Hepatocyte (in vitro differentiated cells): ENCODE measurements around the gene PSMB4. TPM values are rescaled to one million over a fixed set of nuclear protein-coding genes. Genes with fewer than 3 reads are reported as not detected.

Experiments used
- DNase-seq: peaks from one replicate; pipeline ENCODE4 v3.0.0-alpha.2; 2016; ENCODE audit warnings: low spot score
- H2AFZ ChIP-seq: fragments of 200-600 bp; sonication (generic); 2 replicates; pipeline ENCODE4 v1.6.0; 2016; ENCODE audit warnings: antibody characterized with exemption, mild to moderate bottlenecking
- H3K27ac ChIP-seq: fragments of 200-600 bp; sonication (generic); 2 replicates; pipeline ENCODE4 v1.5.1; 2016; ENCODE audit warnings: mild to moderate bottlenecking
- H3K27me3 ChIP-seq: fragments of 200-600 bp; sonication (generic); 2 replicates; pipeline ENCODE4 v1.6.1; 2016
- H3K36me3 ChIP-seq: fragments of 200-600 bp; sonication (generic); replicated peaks from 2 replicates; pipeline ENCODE4 v1.5.1; 2016; ENCODE audit warnings: low read depth; ENCODE audit not compliant: insufficient read depth
- H3K4me1 ChIP-seq: fragments of 200-600 bp; sonication (generic); 2 replicates; pipeline ENCODE4 v1.5.1; 2016; ENCODE audit warnings: mild to moderate bottlenecking, moderate library complexity; ENCODE audit not compliant: insufficient read depth
- H3K4me2 ChIP-seq: fragments of 200-600 bp; sonication (generic); 2 replicates; pipeline ENCODE4 v1.6.0; 2016
- H3K4me3 ChIP-seq: fragments of 200-600 bp; sonication (generic); 2 replicates; pipeline ENCODE4 v1.5.1; 2016; ENCODE audit warnings: mild to moderate bottlenecking
- H3K79me2 ChIP-seq: fragments of 200-600 bp; sonication (generic); 2 replicates; pipeline ENCODE4 v1.6.0; 2017; ENCODE audit warnings: mild to moderate bottlenecking
- H3K9me2 ChIP-seq: fragments of 200-600 bp; sonication (generic); replicated peaks from 2 replicates; pipeline ENCODE4 v1.6.0; 2017; ENCODE audit warnings: mild to moderate bottlenecking; ENCODE audit not compliant: insufficient read depth
- H3K9me3 ChIP-seq: fragments of 200-600 bp; sonication (generic); 2 replicates; pipeline ENCODE4 v1.5.1; 2016; ENCODE audit warnings: low read depth, mild to moderate bottlenecking
- H4K20me1 ChIP-seq: fragments of 200-600 bp; sonication (generic); 2 replicates; pipeline ENCODE4 v1.6.0; 2016; ENCODE audit warnings: mild to moderate bottlenecking; ENCODE audit not compliant: insufficient read depth, poor library complexity, severe bottlenecking
- CTCF ChIP-seq: fragments of 200-600 bp; sonication (generic); IDR thresholded peaks from 2 replicates; pipeline ENCODE4 v1.5.1; 2016; ENCODE audit warnings: antibody characterized with exemption, mild to moderate bottlenecking; ENCODE audit not compliant: poor library complexity
- EZH2 ChIP-seq: fragments of 200-600 bp; sonication (generic); IDR thresholded peaks from 2 replicates; pipeline ENCODE4 v1.6.1; 2016; ENCODE audit warnings: antibody characterized with exemption, mild to moderate bottlenecking, borderline replicate concordance
- EZH2phosphoT487 ChIP-seq: fragments of 200-600 bp; sonication (generic); IDR thresholded peaks from one replicate; pipeline ENCODE4 v1.6.1; 2018; ENCODE audit warnings: antibody characterized with exemption, mild to moderate bottlenecking, low read depth, moderate library complexity; ENCODE audit not compliant: unreplicated experiment, severe bottlenecking
- WGBS: methylation state at CpG from one replicate; pipeline ENCODE4 v1.1.6; 2016; ENCODE audit warnings: low lambda C conversion rate; ENCODE audit errors: missing lambda C conversion rate; 5-methylcytosine and 5-hydroxymethylcytosine counted together
- polyA plus RNA-seq: library from polyadenylated mRNA; unstranded; fragments of >200 nt; fragmentation: Nextera tagmentation; extraction: Ambion mirVana; gene quantifications from 2 replicates; pipeline ENCODE4 v1.2.1, GENCODE V29; 2016
- total RNA-seq: library from RNA; depleted of rRNA; stranded (reverse); fragments of >200 nt; gene quantifications from 2 replicates; pipeline ENCODE4 v1.2.3, GENCODE V29; 2014

The PSMB4 gene
- total and polyA plus RNA-seq, 2 experiments from 2014 or later, result 71.4 to 240 TPM

- Histone ChIP-seq H3K36me3 (no peaks in the 10 kb centered on the region), H3K27me3 (no peaks in the 10 kb centered on the region), H2AFZ (no peak overlapping the region), H4K20me1 (no peaks in the 10 kb centered on the region), H3K27ac (peak overlapping the region; percentile 15), H3K9me3 (no peaks in the 10 kb centered on the region), H3K4me3 (no peak overlapping the region), H3K4me1 (peaks cover 31% of the 10 kb centered on the region), H3K9me2 (no peaks in the 10 kb centered on the region), H3K4me2 (peak overlapping the region; percentile 82), H3K79me2 (peaks cover 11% of the 10 kb centered on the region)
- no peak for TF ChIP-seq EZH2phosphoT487
- WGBS, result 72% methylated on average over 6 of the region's 6 CpGs
- no peak for DNase-seq
Measured at GRCh38 chr1:151370211-151370911, 29.0 kb upstream of the PSMB4 start.

- DNase-seq, result peak; percentile 45
- Histone ChIP-seq H3K9me2 (no peaks in the 10 kb centered on the region), H3K4me2 (peak overlapping the region; percentile 82), H3K9me3 (no peaks in the 10 kb centered on the region), H3K27me3 (no peaks in the 10 kb centered on the region), H2AFZ (no peak overlapping the region), H4K20me1 (no peaks in the 10 kb centered on the region), H3K4me3 (no peak overlapping the region), H3K36me3 (no peaks in the 10 kb centered on the region), H3K79me2 (peaks cover 11% of the 10 kb centered on the region), H3K4me1 (peaks cover 31% of the 10 kb centered on the region), H3K27ac (peak overlapping the region; percentile 59)
- TF ChIP-seq EZH2 (no peak), CTCF (no peak), EZH2phosphoT487 (no peak)
- 56% methylated on average over 9 of the region's 9 CpGs for WGBS
Measured at GRCh38 chr1:151371370-151372057, 27.9 kb upstream of the PSMB4 start.

GRCh38 chr1:151372058-151372934 lies 27.1 kb upstream of the PSMB4 start, which contains the start of gene SELENBP1:
Gene SELENBP1, minus strand, starts transcription at chr1:151372705. Its CDS starts 64 bp downstream, at chr1:151372641.
- H3K4me3 ChIP-seq, result peak within 1 kb of the TSS; percentile 29
- DNase-seq, result peak; percentile 91
- H3K27me3 ChIP-seq, result no peaks in the 10 kb centered on the region
- 16% methylated on average over 10 of the region's 11 CpGs for WGBS
- TF ChIP-seq EZH2, result no peak
- no peak for TF ChIP-seq EZH2phosphoT487
- no peak for TF ChIP-seq CTCF
- H3K4me2 ChIP-seq, result peak within 1 kb of the TSS; percentile 82
- H3K36me3 ChIP-seq, result no peaks in the 10 kb centered on the region
- no peak within 1 kb of the TSS for H2AFZ ChIP-seq
- no peaks in the 10 kb centered on the region for H3K9me3 ChIP-seq
- no peaks in the 10 kb centered on the region for H3K9me2 ChIP-seq
- H3K4me1 ChIP-seq, result peaks cover 31% of the 10 kb centered on the region
- peak within 1 kb of the TSS; percentile 59 for H3K27ac ChIP-seq
- H3K79me2 ChIP-seq, result peaks cover 11% of the 10 kb centered on the region
- no peaks in the 10 kb centered on the region for H4K20me1 ChIP-seq
